ENCODE results near the gene LYL1. TPM values are rescaled to one million over a fixed set of nuclear protein-coding genes. Genes with fewer than 3 reads are reported as not detected.

LYL1 gene
- total RNA-seq, 1 experiment from 2014 or later: 99.1 TPM

DNA sequence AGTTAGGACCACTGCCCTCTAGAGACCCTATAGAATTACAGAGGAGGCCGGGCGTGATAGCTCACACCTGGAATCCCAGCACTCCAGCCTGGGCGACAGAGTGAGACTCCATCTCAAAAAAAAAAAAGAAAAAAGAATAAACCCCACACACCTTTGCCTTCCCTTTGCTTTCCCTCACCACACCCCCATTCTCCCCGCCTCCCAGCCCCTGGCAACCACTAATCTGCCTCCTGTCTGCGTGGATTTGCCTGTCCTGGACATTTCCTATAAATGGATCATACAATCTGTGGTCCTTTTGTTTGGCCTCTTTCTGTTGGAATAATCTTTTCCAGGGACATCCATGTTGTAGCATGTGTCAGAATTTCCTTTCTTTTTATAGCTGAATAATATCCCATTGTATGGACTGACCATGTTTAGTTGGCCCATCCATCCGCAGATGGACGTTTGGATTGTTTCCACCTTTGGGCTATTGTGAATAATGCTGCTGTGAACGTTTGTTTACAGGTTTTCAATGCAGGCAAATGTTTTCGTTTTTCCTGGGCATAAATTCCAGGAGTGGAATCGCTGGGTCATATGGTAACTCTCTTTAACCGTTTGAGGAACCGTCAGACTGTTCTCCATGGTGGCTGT is 30.7 kb upstream of the LYL1 start:
- no peaks in the 10 kb centered on the region for H3K9me2 ChIP-seq (replicated peaks; ENCODE audit: insufficient read depth, low read length)
- no peaks in the 10 kb centered on the region for H3K4me1 ChIP-seq (ENCODE audit: low read length)
- peaks cover 5% of the 10 kb centered on the region; the same call in 1 of the 2 replicates for H3K36me3 ChIP-seq (ENCODE audit: insufficient read depth, low read length)
- H3K4me3 ChIP-seq (ENCODE audit: low read length): no peak overlapping the region
- no peak overlapping the region for H3K27ac ChIP-seq (ENCODE audit: low read length)
- no peaks in the 10 kb centered on the region for H3K9me3 ChIP-seq (ENCODE audit: low read length)
- H3K4me2 ChIP-seq (ENCODE audit: low read depth, low read length, poor library complexity, severe bottlenecking): no peak overlapping the region
- no peak overlapping the region for H3K9ac ChIP-seq (ENCODE audit: low read length)
- peaks cover 59% of the 10 kb centered on the region for H3K79me2 ChIP-seq (ENCODE audit: low read length)
- H2AFZ ChIP-seq (ENCODE audit: low read length): no peak overlapping the region
- DNase-seq: no peak
- no peaks in the 10 kb centered on the region for H3K27me3 ChIP-seq (ENCODE audit: low read length)
- peaks cover 34% of the 10 kb centered on the region; the same call in 1 of the 2 replicates for H4K20me1 ChIP-seq (ENCODE audit: insufficient read depth, low read depth, low read length)

DNA sequence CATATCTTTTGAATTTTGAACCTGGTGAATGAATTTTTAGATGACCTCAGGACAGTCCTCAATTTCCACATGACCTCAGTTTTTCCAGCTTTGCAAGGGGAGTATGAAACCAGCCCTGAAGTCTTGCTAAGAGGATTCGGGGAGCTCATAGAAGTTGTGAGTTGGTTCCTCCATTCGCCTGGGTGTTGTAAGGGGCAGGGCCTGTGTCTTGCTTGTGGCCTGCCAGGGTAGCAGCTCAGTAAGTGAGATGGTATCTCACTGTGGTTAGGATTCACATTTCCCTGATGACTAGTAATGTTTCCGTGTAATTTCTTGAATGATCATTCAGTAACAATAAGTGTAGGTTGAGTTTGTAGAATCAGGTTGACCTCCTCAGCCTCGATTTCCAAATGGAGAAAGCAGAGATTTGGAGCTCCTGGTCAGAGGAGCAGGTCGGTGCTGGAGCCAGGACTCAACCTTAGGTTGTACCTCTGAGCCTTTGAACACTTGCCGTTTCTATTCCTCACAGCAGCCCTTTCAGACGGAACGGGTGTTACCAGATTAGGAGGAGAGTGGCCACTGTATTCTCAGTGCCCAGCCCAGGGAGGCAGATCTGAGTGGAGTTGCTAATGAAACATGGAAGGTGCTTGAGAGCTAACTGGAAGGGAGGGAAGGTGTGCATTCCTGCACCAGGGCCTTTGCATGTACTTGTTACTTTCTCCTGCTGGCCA is 30.0 kb upstream of the LYL1 start:
- no peaks in the 10 kb centered on the region for H3K9me3 ChIP-seq (ENCODE audit: low read length)
- H3K79me2 ChIP-seq (ENCODE audit: low read length): peaks cover 67% of the 10 kb centered on the region
- no peaks in the 10 kb centered on the region for H3K27me3 ChIP-seq (ENCODE audit: low read length)
- no peaks in the 10 kb centered on the region for H3K4me1 ChIP-seq (ENCODE audit: low read length)
- H3K36me3 ChIP-seq (ENCODE audit: insufficient read depth, low read length): peaks cover 5% of the 10 kb centered on the region; the same call in 1 of the 2 replicates
- H3K9ac ChIP-seq (ENCODE audit: low read length): no peak overlapping the region
- no peak for DNase-seq
- H2AFZ ChIP-seq (ENCODE audit: low read length): no peak overlapping the region
- H3K4me2 ChIP-seq (ENCODE audit: low read depth, low read length, poor library complexity, severe bottlenecking): no peak overlapping the region
- no peaks in the 10 kb centered on the region for H3K9me2 ChIP-seq (replicated peaks; ENCODE audit: insufficient read depth, low read length)
- H3K27ac ChIP-seq (ENCODE audit: low read length): no peak overlapping the region
- no peak overlapping the region for H3K4me3 ChIP-seq (ENCODE audit: low read length)
- peaks cover 40% of the 10 kb centered on the region for H4K20me1 ChIP-seq (ENCODE audit: insufficient read depth, low read depth, low read length)

DNA sequence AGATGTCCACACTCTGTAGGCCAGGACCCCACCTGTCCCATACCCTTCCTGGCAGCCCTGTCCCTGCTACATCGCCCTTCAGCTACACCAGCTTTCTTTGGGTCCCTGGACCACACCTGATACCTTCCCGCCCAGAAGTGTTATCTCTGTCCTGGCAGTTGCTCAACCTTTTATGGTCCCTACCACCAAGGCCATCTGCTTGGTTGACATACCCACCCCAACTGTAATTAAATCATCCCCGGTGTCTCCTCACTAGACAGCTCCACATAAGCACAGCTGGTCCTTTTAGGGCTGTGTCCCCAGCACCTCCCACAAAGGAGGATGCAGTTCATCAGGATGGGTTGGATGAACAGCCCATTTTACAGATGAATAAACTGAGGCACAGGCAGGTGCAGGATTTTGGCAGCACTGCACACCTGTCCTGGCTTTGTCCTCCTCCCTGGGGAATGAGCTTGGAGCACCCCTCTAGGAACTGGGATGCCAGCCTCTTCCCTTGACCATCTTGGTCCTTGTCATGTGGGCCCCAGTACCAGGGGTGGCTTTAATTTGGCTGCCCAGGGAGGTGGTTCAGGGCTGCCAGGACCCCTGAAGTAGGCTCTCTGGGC is 28.3 kb upstream of the LYL1 start:
- H3K9me2 ChIP-seq (replicated peaks; ENCODE audit: insufficient read depth, low read length): no peaks in the 10 kb centered on the region
- no peaks in the 10 kb centered on the region for H3K4me1 ChIP-seq (ENCODE audit: low read length)
- no peak overlapping the region for H3K4me2 ChIP-seq (ENCODE audit: low read depth, low read length, poor library complexity, severe bottlenecking)
- no peaks in the 10 kb centered on the region for H3K9me3 ChIP-seq (ENCODE audit: low read length)
- H3K9ac ChIP-seq (ENCODE audit: low read length): no peak overlapping the region
- H3K36me3 ChIP-seq (ENCODE audit: insufficient read depth, low read length): peaks cover 5% of the 10 kb centered on the region; the same call in 1 of the 2 replicates
- H4K20me1 ChIP-seq (ENCODE audit: insufficient read depth, low read depth, low read length): peaks cover 41% of the 10 kb centered on the region
- no peaks in the 10 kb centered on the region for H3K27me3 ChIP-seq (ENCODE audit: low read length)
- H3K27ac ChIP-seq (ENCODE audit: low read length): no peak overlapping the region
- no peak for DNase-seq
- no peak overlapping the region for H2AFZ ChIP-seq (ENCODE audit: low read length)
- H3K4me3 ChIP-seq (ENCODE audit: low read length): no peak overlapping the region
- peaks cover 79% of the 10 kb centered on the region for H3K79me2 ChIP-seq (ENCODE audit: low read length)

DNA sequence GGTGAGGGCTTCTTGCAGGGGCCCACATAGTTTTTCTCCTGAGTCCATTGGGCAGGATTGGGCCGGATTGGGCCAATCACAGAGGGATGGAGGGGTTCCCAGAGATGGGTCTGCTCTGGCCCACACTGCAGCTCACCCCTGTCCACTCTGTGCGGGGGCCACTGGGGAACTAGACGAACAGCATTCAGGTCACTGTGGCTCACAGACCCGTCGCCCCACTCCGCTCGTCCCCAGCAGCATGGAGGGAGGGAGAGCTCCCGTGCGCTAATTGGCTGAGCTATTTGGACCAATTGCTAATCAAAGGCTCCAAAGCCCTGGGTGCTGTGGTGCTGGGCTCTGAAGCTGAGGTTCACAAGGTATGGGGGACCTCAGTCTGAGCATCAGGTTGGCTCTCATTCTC is 26.7 kb upstream of the LYL1 start:
- DNase-seq: no peak
- Histone ChIP-seq H3K9me2 (replicated peaks; ENCODE audit: insufficient read depth, low read length) (no peaks in the 10 kb centered on the region), H3K4me2 (ENCODE audit: low read depth, low read length, poor library complexity, severe bottlenecking) (no peak overlapping the region), H4K20me1 (ENCODE audit: insufficient read depth, low read depth, low read length) (peaks cover 35% of the 10 kb centered on the region), H3K27me3 (ENCODE audit: low read length) (no peaks in the 10 kb centered on the region), H3K79me2 (ENCODE audit: low read length) (peaks cover 87% of the 10 kb centered on the region), H3K9ac (ENCODE audit: low read length) (no peak overlapping the region), H3K9me3 (ENCODE audit: low read length) (no peaks in the 10 kb centered on the region), H3K27ac (ENCODE audit: low read length) (no peak overlapping the region), H3K4me1 (ENCODE audit: low read length) (no peaks in the 10 kb centered on the region), H3K4me3 (ENCODE audit: low read length) (no peak overlapping the region), H3K36me3 (ENCODE audit: insufficient read depth, low read length) (peaks cover 5% of the 10 kb centered on the region; the same call in 1 of the 2 replicates), H2AFZ (ENCODE audit: low read length) (no peak overlapping the region)

DNA sequence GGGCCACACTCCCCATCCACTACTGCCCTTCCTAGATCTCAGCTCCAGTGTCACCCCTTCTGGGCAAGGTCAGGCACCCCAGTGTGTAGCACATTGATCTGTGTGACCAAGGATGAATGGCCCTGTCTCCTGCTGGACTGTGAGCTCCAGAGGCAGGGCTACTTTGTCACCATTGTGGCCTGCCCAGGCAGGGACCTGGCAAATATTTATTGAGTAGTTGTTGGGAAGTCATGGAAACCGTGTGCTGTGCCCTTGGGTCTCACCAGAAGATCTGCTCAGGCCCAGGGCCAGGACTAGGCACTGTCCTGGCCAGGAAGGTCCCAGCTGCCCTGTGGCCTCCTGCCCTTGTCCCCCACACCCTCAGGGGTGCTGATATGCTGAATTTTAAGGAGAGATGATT is 25.9 kb upstream of the LYL1 start:
- Histone ChIP-seq H3K27me3 (ENCODE audit: low read length) (no peaks in the 10 kb centered on the region), H3K36me3 (ENCODE audit: insufficient read depth, low read length) (peaks cover 4% of the 10 kb centered on the region; the same call in 1 of the 2 replicates), H3K4me3 (ENCODE audit: low read length) (no peak overlapping the region), H3K4me2 (ENCODE audit: low read depth, low read length, poor library complexity, severe bottlenecking) (no peak overlapping the region), H3K27ac (ENCODE audit: low read length) (no peak overlapping the region), H3K4me1 (ENCODE audit: low read length) (no peaks in the 10 kb centered on the region), H4K20me1 (ENCODE audit: insufficient read depth, low read depth, low read length) (peaks cover 35% of the 10 kb centered on the region), H3K9me3 (ENCODE audit: low read length) (no peaks in the 10 kb centered on the region), H3K79me2 (ENCODE audit: low read length) (peaks cover 87% of the 10 kb centered on the region), H3K9me2 (replicated peaks; ENCODE audit: insufficient read depth, low read length) (no peaks in the 10 kb centered on the region), H3K9ac (ENCODE audit: low read length) (no peak overlapping the region), H2AFZ (ENCODE audit: low read length) (no peak overlapping the region)
- no peak for DNase-seq

DNA sequence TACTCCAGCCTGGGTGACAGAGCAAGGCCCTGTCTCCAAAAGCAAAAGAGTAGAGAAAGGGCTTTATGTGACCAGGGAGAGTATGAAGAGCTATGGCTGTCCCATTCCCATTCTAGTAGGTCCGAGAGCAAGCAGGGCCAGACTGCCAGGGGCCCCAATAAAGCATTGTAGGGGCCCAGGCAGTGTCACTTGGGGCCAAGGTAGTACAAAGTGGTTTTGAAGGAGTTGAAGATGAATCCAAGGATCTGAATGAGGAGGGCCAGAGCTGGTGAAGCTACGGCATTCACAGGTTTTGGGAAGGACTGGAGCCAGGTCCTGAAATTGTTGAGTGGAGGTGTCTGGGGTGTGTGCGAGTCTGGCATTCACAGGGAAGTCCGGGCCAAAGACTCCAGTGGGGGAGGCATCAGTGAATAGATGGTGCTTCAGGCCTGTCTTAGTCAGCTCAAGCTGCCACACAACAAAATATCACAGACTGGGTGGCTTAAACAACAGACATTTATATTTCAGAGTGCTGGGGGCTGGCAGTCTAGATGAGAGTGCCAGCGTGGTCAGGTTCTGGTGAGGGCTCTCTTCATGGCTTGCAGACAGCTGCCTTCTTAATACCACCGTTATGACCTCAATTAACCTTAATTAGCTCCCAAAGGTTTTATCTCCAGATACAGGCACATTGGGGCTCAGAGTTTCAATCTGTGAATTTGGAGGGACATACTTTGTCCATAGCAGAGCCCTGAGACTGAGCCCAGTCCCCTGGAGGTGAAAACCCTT is 25.3 kb upstream of the LYL1 start:
- no peaks in the 10 kb centered on the region for H3K9me3 ChIP-seq (ENCODE audit: low read length)
- no peak overlapping the region for H3K9ac ChIP-seq (ENCODE audit: low read length)
- peaks cover 39% of the 10 kb centered on the region for H4K20me1 ChIP-seq (ENCODE audit: insufficient read depth, low read depth, low read length)
- H3K79me2 ChIP-seq (ENCODE audit: low read length): peaks cover 88% of the 10 kb centered on the region
- H3K27ac ChIP-seq (ENCODE audit: low read length): no peak overlapping the region
- no peaks in the 10 kb centered on the region for H3K9me2 ChIP-seq (replicated peaks; ENCODE audit: insufficient read depth, low read length)
- no peaks in the 10 kb centered on the region for H3K27me3 ChIP-seq (ENCODE audit: low read length)
- no peak overlapping the region for H2AFZ ChIP-seq (ENCODE audit: low read length)
- H3K36me3 ChIP-seq (ENCODE audit: insufficient read depth, low read length): no peaks in the 10 kb centered on the region
- H3K4me2 ChIP-seq (ENCODE audit: low read depth, low read length, poor library complexity, severe bottlenecking): no peak overlapping the region
- no peak for DNase-seq
- no peak overlapping the region for H3K4me3 ChIP-seq (ENCODE audit: low read length)
- no peaks in the 10 kb centered on the region for H3K4me1 ChIP-seq (ENCODE audit: low read length)

DNA sequence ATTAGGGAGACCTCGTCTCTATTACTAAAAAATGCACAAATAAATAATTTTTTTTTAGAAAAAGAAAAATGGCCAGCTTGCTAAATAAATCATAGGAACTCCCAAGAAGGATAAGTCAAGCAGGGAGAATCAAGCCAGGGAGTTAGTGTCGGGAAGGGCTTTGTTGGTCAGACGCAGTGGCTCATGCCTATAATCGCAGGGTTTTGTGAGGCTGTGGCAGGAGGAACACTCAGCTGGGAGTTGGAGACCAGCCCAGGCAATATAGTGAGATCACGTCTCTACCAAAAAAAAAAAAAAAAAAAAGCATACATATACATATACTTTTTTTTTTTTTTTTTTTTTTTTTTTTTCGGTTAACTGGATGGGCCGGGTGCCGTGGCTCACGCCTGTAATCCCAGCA is 24.4 kb upstream of the LYL1 start:
- Histone ChIP-seq H3K79me2 (ENCODE audit: low read length) (peaks cover 90% of the 10 kb centered on the region), H2AFZ (ENCODE audit: low read length) (no peak overlapping the region), H3K27me3 (ENCODE audit: low read length) (no peaks in the 10 kb centered on the region), H3K4me3 (ENCODE audit: low read length) (no peak overlapping the region), H3K9ac (ENCODE audit: low read length) (no peak overlapping the region), H3K27ac (ENCODE audit: low read length) (no peak overlapping the region), H3K4me1 (ENCODE audit: low read length) (no peaks in the 10 kb centered on the region), H3K9me3 (ENCODE audit: low read length) (no peaks in the 10 kb centered on the region), H3K4me2 (ENCODE audit: low read depth, low read length, poor library complexity, severe bottlenecking) (no peak overlapping the region), H4K20me1 (ENCODE audit: insufficient read depth, low read depth, low read length) (peaks cover 42% of the 10 kb centered on the region), H3K9me2 (replicated peaks; ENCODE audit: insufficient read depth, low read length) (no peaks in the 10 kb centered on the region), H3K36me3 (ENCODE audit: insufficient read depth, low read length) (no peaks in the 10 kb centered on the region)
- DNase-seq: no peak
